HG03457 (cell line): ENCODE results near the gene UBN1.

Source experiments
- ATAC-seq: cut with Tn5 transposase; IDR thresholded peaks from one replicate; pipeline ENCODE4 v1.9.1; 2021; ENCODE audit warnings: moderate number of reproducible peaks; ENCODE audit not compliant: unreplicated experiment

Gene UBN1

DNA sequence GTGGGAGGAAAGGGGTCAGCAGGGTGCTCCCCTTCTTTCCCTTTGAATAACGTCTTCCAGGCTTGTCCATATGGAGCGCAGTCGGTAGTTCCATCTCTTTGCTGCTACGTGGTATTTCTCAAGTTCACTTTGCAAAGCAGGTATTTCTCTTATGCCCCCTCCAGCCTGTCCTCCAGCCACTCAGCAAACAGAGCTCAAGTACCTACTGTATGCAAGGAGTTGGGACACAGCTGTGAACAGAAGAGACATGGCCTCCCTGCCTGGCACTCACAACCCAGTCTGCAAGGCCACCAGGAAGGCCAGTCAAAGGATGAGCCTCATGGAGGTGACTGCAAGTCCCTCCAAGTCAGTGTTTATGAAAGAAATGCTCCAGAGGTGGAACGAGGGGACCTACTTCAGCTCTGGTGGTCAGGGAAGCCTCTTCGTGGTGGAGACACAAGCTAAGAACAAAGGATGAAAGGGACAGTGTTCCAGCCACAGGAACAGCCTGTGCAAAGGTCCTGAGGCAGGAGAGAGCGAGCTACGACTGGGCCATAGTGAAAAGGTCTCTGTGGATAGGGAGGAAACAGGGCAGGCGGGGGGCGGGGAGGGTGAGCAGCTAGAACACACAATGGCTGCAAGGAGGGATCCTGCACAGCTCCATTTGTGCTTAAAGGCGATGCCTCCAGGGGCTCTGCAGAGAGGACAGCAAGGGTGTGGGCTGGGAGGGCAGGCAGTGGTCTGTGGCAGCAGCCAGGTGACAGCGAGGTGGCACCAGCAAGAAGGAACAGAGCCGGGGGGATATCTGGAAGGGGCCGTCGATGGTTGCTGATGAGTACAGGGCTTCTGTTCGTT lies 57.0 kb downstream of the UBN1 start:
- no peak for ATAC-seq

DNA sequence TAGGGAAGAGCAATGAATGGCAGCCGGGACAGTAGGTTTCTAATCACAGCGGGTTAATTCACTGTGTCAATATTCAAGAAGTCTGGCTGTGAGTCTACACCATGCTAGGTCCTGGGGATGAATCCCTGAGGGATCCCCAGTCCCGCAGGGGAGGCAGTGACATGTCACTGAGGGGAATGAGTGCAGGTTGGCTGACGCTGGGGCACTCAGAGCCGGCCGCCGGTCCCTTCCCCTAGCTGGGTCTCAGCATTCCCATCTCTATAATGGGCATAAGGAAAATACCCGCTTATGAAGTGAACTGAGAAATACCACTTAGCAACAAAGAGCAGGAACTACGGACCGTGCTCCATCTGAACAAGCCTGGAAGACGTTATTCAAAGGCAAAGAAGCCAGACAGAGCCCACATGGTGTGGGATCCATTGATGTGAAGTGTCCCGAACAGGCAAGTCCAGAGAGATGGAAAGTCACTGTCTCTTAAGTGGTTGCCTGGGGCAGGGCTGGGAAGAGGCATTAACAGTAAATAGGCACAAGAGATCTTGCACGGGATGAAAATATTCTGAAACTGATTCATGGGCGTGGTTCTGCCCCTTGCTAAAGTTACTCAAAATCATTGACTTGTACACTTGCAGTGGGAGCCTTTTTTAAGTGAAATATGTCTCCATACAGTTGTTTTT lies 57.8 kb downstream of the UBN1 start:
- no peak for ATAC-seq

GRCh38 chr16:4908854-4909401 lies 61.6 kb downstream of the UBN1 start:
- no peak for ATAC-seq

- no peak for ATAC-seq
These were observed 62.5 kb downstream of the UBN1 start for GRCh38 chr16:4909825-4910224.

- no peak for ATAC-seq
These were observed 63.5 kb downstream of the UBN1 start for GRCh38 chr16:4910828-4911227.

GRCh38 chr16:4911970-4912386 lies 64.7 kb downstream of the UBN1 start:
- no peak for ATAC-seq

GRCh38 chr16:4913130-4913773 lies 66.0 kb downstream of the UBN1 start:
- ATAC-seq: no peak

GRCh38 chr16:4913774-4914525 lies 66.7 kb downstream of the UBN1 start:
- no peak for ATAC-seq

GRCh38 chr16:4914528-4915225 lies 67.4 kb downstream of the UBN1 start:
- ATAC-seq: no peak

GRCh38 chr16:4915226-4915761 lies 68.0 kb downstream of the UBN1 start:
- ATAC-seq: no peak

GRCh38 chr16:4917117-4917516 lies 69.8 kb downstream of the UBN1 start:
- no peak for ATAC-seq

DNA sequence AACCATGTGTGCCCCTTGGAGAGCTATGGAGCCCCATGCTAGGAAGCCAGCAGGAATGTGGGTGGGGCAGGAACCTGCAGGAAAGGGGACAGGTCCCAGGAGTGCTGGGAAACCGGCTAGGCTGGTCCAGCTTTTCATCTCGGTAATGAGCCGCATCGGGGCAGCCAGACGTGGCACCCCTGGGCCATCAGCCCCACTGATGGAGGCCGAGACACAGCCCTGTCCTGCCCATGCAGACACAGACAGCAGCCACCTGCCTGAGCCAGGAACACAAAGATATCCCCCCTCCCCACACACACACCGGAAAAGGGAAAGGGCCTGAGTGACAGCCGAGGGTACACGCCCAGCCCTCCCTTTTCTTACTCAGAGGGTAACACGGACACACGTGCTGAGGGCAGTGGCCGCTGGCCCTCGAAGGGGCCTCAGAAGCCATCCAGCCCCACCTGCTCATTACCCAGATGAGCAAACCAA lies 71.5 kb downstream of the UBN1 start:
- no peak for ATAC-seq

DNA sequence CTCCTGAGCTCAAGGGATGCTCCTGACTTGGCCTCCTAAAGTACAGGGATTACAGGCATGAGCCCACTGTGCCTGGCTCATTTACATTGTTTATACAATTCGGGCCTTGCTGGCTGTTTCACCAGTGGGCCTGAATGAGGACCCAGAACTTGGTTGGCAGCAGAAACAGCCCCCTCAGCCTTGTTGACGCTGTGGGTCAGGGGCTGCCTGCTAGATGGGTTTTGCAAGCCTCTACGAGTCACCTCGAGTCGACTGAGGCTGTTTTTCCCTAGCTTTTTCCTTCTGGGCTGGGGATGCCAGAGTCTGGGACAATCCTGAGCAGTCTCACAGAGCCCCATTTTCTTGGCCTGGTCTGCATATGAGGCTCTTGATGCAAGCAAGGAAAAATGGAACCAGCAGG lies 73.5 kb downstream of the UBN1 start:
- ATAC-seq: no peak

- no peak for ATAC-seq
These were observed 75.6 kb downstream of the UBN1 start for GRCh38 chr16:4922721-4923342.

DNA sequence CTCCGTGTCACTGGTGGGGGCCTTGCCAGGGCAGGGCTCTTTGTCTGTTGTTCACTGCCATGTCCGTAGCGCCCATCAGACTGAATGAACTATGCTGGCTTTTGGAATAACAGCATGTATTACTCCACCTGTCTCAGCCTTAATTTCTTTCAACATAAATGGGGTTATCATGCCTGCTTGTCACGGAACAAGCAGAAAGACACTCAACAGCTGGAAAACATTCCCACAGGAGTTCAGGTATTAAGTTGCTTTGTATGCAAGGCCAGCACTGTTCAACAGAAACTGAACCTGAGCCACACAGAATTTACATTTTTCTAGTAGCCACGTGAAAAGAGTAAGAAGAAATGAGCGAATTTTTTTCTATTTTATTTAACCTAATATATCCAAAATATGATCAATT lies 76.6 kb downstream of the UBN1 start:
- no peak for ATAC-seq

DNA sequence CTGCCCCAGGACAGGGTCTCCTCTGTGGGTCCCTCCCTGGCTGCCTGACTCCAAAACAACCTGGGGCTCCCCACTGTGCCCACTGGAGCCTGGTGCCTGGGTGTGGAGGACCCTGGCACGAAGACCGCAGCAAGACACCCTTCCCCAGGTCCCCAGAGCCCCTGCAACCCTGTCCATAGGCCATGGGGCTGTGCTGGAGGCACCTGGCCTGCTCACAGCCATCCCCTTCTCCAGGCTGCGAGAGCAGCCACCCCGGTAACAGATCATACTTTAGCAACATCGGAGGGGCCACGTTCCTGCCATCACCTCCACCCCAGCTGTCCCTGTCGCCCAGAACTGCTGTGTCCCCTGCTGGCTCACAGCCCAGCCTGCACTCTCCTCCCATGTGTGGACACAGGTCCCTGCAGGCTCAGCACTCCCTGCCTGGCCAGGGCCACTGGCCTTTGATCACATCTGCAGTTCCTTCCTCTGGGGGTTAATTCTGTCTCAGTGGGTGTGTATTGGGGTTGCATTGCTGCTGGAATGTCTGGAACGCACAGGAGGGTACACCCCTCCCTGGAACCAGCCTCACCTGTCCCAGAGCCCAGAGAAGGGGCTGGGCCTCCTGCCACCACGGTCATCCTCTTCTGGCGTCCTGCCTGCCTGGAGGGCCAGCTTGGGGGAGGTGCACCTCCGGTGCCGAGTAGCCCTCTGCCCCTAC lies 77.5 kb downstream of the UBN1 start:
- no peak for ATAC-seq

DNA sequence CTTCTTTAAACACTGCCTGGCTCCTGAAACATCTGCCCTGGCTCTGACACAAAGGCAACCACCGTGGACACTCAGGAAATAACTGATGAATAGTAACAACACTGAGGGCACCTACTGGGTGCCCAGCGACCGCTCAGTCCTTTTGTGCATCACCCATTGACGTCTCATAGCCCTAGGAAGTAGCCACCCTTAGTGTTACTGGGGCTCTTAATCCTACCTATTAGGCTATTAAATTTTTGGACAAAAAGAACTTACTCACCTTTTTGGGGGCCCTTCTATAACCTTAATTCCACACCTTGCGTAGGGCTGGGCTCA lies 78.0 kb downstream of the UBN1 start:
- no peak for ATAC-seq

DNA sequence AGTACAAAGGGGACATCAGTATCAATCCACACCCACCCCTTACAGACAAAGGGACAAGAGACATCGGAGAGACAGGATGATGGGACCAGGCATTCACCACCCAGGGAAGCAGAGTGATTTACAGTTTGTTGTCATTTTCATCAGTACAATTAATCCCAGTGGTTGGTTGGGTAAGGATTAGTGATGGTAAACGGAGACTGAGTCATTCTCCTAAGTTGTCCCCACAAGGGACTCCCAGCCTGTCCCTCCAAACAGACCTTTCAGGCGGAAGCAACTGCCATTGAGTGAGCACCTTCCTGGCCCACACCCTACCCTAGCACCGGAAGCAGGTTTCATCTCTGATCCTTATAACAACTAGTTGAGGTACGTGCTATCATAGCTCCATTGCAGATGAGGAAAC lies 78.5 kb downstream of the UBN1 start:
- no peak for ATAC-seq

DNA sequence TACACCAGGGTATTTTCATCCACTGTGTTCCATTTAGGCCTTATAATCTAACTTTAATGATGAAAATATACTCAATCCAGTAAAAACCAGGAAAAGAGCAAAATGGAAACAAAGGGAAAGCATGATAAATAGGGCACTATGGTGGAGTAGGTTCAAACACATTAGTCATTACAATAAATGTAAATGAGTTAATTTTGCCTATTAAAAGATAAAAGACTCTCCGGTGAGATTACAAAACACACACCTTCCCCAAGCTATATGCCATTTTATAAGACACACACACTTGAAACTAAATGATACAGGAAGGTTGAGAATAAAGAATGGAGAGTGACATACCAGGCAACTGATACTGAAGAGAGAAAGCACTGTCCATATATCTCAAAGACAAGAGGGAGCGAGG lies 79.6 kb downstream of the UBN1 start:
- no peak for ATAC-seq
